GM21390 (cell line): Measurements from ENCODE around the gene CLDN1.
"Not testable (repeated sequence)": the region's sequence is repeated elsewhere in the genome, so short reads cannot be mapped to it uniquely, and the experiment has no call there.

Source experiments
- ATAC-seq: cut with Tn5 transposase; IDR thresholded peaks from one replicate; pipeline ENCODE4 v1.9.1; 2021; ENCODE audit not compliant: unreplicated experiment

The CLDN1 gene

GRCh38 chr3:190294030-190294429, 28.2 kb downstream of the CLDN1 start:
- no peak for ATAC-seq

GRCh38 chr3:190293621-190294020, 28.6 kb downstream of the CLDN1 start:
- ATAC-seq: no peak

- no peak for ATAC-seq
These were observed 30.2 kb downstream of the CLDN1 start for GRCh38 chr3:190291994-190292584.

- ATAC-seq: no peak
These were observed 32.3 kb downstream of the CLDN1 start for GRCh38 chr3:190289989-190290388.

- ATAC-seq: no peak
These were observed 33.4 kb downstream of the CLDN1 start for GRCh38 chr3:190288836-190289235.

- no peak for ATAC-seq
These were observed 36.2 kb downstream of the CLDN1 start for GRCh38 chr3:190286014-190286413.

- ATAC-seq: no peak
These were observed 40.8 kb downstream of the CLDN1 start for GRCh38 chr3:190281308-190282051.

- ATAC-seq: no peak
These were observed 42.6 kb downstream of the CLDN1 start for GRCh38 chr3:190279690-190280089.

GRCh38 chr3:190272747-190273146, 49.5 kb downstream of the CLDN1 start:
- no peak for ATAC-seq

- ATAC-seq: no peak
These were observed 53.1 kb downstream of the CLDN1 start for GRCh38 chr3:190269101-190269500.

- ATAC-seq: not testable (repeated sequence)
These were observed 54.8 kb downstream of the CLDN1 start for GRCh38 chr3:190267464-190267863.

- no peak for ATAC-seq
These were observed 55.3 kb downstream of the CLDN1 start for GRCh38 chr3:190266913-190267290.

- no peak for ATAC-seq
These were observed 55.9 kb downstream of the CLDN1 start for GRCh38 chr3:190266265-190266912.

GRCh38 chr3:190265796-190266195, 56.5 kb downstream of the CLDN1 start:
- no peak for ATAC-seq

- ATAC-seq: no peak
These were observed 57.1 kb downstream of the CLDN1 start for GRCh38 chr3:190265126-190265525.

GRCh38 chr3:190261740-190262139, 60.5 kb downstream of the CLDN1 start:
- ATAC-seq: no peak

- ATAC-seq: no peak
These were observed 61.2 kb downstream of the CLDN1 start for GRCh38 chr3:190261015-190261414.

- no peak for ATAC-seq
These were observed 61.9 kb downstream of the CLDN1 start for GRCh38 chr3:190260301-190260700.

GRCh38 chr3:190258634-190259033, 63.6 kb downstream of the CLDN1 start:
- no peak for ATAC-seq
